GM10266 (cell line): Measurements from ENCODE around the gene STAB2.

Experiments used
- DNase-seq: peaks from one replicate; pipeline ENCODE4 v3.0.0; 2012; ENCODE audit errors: extremely low spot score
- TF ChIP-seq, protein P1 (sequence below): IDR thresholded peaks from 2 replicates; pipeline ENCODE4 v1.5.1; 2012; ENCODE audit warnings: mild to moderate bottlenecking, low read depth; ENCODE audit not compliant: control insufficient read depth, insufficient read depth; ENCODE audit errors: missing control alignments

Gene STAB2

DNA sequence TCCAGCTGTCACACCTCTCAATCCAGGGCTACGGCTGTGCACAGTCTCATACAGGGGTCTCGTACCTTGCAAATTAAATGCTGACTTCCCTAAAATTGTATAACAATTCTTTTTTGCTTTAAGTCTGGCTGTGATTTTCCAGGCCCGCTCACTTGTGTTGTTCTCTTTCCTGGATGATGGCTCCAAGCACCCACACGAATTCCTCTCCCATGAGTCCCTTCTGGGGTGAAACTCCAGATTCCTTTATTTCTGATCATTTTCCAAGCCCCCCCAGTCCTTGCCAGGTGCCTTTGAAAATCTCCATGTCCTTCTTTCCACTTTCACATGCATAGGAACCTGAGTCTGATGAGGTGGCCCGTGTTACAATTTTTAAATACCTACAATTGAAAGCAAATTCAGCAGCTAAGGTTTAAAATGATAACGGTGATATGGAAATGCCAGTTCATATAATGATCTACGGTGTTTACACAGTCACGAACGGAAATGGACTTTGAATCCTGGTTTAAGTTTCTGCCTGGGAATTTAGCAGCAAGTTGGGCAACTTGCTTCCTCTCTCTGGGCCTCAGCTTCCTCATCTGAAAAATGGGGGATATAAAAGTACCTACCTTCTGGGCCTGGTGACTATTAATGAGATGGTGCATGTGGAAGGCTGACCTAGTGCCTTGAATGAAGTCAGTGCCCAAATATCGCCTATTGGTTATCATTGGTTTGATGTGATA lies 85.5 kb downstream of the STAB2 start:
- TF ChIP-seq, protein P1, sequence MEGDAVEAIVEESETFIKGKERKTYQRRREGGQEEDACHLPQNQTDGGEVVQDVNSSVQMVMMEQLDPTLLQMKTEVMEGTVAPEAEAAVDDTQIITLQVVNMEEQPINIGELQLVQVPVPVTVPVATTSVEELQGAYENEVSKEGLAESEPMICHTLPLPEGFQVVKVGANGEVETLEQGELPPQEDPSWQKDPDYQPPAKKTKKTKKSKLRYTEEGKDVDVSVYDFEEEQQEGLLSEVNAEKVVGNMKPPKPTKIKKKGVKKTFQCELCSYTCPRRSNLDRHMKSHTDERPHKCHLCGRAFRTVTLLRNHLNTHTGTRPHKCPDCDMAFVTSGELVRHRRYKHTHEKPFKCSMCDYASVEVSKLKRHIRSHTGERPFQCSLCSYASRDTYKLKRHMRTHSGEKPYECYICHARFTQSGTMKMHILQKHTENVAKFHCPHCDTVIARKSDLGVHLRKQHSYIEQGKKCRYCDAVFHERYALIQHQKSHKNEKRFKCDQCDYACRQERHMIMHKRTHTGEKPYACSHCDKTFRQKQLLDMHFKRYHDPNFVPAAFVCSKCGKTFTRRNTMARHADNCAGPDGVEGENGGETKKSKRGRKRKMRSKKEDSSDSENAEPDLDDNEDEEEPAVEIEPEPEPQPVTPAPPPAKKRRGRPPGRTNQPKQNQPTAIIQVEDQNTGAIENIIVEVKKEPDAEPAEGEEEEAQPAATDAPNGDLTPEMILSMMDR = no peak
- no peak for DNase-seq

DNA sequence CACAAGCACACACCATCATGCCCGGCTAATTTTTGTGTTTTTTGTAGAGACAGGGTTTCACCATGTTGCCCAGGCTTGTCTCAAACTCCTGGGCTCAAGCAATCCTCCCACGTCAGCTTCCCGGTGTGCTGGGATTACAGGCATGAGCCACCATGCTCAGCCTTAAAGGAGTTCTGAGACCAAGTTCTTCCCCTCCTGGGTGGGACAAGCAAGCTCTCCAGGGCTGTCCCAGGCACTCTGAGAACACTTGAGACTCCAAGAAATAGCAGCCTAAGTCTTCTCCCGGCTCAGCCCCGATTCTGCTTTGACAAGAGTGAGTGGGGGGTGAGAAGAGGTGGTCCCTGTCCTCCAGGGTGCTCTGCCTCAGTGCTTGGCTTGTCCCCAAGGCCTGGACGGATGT lies 86.4 kb downstream of the STAB2 start:
- TF ChIP-seq, protein P1 = no peak
- no peak for DNase-seq

DNA sequence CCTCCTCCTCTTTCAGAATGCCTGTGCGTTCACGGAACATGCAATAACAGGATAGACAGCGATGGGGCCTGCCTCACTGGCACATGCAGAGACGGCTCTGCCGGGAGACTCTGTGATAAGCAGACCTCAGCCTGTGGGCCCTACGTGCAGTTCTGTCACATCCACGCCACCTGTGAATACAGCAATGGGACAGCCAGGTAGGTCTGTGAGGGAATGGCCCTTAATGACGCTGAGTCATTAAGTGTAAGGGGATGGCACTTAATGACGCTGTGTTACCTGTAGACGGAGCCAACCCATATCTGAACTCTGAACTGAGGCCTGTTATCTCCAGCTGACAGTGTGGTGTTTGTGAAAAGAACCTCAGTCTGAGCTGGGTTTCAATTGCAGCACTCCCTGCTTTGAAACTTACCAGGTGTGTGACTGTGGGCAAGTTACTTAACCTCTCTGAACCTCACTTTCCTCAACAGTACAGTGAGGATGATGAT lies 86.9 kb downstream of the STAB2 start:
- DNase-seq = no peak

DNA sequence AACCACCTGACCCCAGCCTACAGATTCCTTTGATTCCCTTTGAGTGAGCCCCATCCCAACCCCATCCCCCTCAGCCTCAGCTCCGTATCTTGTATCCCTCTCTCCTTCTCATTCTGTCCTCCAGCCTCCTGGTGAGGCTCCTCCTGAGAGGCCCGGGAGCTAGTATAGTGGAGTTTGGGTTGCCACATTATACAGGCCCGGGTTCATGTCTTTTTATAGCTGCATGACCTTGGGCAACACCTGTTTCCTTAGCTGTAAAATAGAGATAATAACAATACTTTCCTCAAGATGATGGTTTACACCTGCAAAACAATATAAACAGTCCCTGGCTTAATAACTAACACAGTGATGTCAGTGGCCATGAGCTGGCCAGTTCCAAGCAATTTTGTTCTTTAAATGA lies 89.8 kb downstream of the STAB2 start:
- DNase-seq = no peak

More for the DNA sequence above, 86.9 kb downstream of the STAB2 start:
- TF ChIP-seq, protein P1 = no peak

DNA sequence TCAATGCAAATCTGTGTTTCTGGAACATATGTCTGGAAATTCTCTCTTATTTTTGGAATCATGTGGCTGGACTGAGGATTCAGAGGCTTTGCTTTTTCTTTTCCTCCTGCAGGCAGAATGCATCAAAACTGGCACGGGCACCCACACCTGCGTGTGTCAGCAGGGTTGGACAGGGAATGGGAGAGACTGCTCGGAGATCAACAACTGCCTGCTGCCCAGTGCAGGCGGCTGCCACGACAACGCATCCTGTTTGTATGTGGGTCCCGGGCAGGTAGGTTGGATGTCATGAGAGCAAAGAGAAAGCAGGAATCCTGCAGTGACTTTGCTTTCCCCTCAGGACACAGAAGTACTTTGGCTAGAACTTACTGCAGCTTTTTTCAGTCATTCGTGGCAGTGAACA lies 90.3 kb downstream of the STAB2 start:
- DNase-seq = no peak
- TF ChIP-seq, protein P1 = no peak

More for the DNA sequence above, 89.8 kb downstream of the STAB2 start:
- TF ChIP-seq, protein P1 = no peak

DNA sequence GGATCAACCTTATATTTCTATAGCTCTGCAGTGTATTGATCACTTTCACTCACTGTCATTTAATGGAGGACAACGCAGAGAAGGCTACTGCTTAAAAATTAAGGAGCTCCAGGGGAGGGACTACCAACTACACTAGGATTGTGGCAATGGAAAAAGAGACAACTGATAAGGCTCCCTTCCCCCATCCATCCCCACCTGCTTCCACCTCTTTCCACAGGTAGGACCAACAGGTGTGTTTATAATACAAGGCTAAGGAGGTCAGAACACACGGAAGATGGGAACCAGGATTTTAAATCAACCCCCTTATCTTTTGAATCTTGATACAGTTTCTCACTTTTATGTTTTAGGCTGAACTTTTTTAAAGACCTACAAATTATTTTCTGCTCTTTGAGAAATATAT lies 90.8 kb downstream of the STAB2 start:
- no peak for DNase-seq
- TF ChIP-seq, protein P1 = no peak

DNA sequence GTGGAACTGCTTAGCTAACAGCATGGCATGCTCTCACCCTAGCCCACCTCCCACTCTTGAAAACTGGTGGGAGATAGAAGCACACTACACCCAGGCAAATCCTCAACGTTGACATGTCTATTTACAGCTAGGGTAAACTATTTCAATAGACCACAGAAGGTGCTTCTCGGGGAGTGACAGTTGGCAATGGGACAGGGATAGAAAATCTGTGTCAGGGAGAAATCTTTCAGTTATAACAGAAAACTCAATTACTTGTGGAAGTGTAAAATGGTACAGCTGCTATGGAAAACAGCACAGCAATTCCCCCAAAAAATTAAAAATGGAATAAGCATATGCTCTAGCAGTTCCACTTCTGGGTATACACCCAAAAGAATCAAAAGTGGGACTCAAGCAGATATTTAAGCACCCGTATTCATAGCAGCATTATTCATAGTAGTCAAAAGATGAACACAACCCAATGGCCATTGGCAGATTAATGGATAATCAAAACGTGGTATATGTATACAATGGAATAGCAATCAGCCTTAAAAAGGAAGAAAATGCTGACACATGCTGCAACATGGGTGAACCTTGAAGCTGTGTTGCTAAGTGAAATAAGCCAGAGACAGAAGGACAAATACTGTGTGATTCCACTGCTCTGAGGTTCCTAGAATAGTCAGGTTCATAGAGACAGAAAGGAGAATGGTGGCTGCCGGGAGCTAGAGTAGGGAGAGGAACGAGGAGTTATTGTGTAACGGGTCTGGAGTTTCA lies 92.5 kb downstream of the STAB2 start:
- TF ChIP-seq, protein P1 = no peak
- no peak for DNase-seq
